ENCODE data around the gene NR0B1.

The NR0B1 gene, protein sequence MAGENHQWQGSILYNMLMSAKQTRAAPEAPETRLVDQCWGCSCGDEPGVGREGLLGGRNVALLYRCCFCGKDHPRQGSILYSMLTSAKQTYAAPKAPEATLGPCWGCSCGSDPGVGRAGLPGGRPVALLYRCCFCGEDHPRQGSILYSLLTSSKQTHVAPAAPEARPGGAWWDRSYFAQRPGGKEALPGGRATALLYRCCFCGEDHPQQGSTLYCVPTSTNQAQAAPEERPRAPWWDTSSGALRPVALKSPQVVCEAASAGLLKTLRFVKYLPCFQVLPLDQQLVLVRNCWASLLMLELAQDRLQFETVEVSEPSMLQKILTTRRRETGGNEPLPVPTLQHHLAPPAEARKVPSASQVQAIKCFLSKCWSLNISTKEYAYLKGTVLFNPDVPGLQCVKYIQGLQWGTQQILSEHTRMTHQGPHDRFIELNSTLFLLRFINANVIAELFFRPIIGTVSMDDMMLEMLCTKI

DNA sequence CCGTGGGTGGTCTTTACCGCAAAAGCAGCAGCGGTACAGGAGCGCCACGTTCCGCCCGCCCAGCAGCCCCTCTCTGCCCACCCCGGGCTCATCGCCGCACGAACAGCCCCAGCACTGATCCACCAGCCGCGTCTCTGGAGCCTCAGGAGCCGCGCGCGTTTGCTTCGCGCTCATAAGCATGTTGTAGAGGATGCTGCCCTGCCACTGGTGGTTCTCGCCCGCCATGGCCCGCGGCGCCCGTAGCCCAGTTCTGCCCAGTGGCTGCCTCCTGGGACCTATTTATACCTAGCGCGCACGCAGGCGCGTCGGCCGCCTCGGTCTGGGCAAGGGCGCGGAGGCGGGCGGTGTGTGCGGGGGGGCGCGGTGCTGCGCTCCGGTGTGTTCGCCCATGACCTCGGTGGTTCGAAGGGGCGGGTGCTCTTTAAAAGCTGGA, at the start of gene NR0B1:
Gene NR0B1 (minus strand): TSS at position 252 of the 433 bp plus-strand sequence. CDS start 27 bp downstream, at position 225.
- no peak for DNase-seq

GRCh38 chrX:30349946-30350345, 40.8 kb upstream of the NR0B1 start:
- DNase-seq, result no peak

GRCh38 chrX:30343206-30343605, 34.0 kb upstream of the NR0B1 start:
- DNase-seq, result no peak

GRCh38 chrX:30340753-30341152, 31.6 kb upstream of the NR0B1 start:
- DNase-seq, result no peak

- DNase-seq, result no peak
Measured at GRCh38 chrX:30327762-30328161, 18.6 kb upstream of the NR0B1 start.

DNA sequence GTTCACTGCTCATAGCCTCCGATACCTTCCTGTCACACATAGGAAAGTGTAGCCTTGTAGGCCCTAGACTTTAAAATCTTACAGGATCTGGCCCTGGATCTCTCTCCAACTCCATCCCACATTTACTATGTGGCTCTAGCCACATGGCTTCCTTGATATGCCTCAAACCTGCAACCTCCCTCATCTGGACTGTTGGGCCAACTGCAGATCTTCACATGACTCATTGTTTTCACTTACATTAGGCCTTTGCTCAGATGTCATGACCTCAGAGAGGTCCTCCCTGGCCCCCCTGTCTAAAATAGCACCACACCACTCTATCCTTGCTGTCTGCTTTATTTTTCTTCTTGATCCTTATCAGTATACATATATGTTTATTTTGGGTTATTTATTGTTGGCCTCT, 8.1 kb upstream of the NR0B1 start:
- no peak for DNase-seq

GRCh38 chrX:30313322-30313721, 4.1 kb upstream of the NR0B1 start:
- DNase-seq, result no peak

- no peak for DNase-seq
Measured at GRCh38 chrX:30312858-30313257, 3.7 kb upstream of the NR0B1 start.

- DNase-seq, result no peak
Measured at GRCh38 chrX:30310429-30311206, 1.4 kb upstream of the NR0B1 start.

DNA sequence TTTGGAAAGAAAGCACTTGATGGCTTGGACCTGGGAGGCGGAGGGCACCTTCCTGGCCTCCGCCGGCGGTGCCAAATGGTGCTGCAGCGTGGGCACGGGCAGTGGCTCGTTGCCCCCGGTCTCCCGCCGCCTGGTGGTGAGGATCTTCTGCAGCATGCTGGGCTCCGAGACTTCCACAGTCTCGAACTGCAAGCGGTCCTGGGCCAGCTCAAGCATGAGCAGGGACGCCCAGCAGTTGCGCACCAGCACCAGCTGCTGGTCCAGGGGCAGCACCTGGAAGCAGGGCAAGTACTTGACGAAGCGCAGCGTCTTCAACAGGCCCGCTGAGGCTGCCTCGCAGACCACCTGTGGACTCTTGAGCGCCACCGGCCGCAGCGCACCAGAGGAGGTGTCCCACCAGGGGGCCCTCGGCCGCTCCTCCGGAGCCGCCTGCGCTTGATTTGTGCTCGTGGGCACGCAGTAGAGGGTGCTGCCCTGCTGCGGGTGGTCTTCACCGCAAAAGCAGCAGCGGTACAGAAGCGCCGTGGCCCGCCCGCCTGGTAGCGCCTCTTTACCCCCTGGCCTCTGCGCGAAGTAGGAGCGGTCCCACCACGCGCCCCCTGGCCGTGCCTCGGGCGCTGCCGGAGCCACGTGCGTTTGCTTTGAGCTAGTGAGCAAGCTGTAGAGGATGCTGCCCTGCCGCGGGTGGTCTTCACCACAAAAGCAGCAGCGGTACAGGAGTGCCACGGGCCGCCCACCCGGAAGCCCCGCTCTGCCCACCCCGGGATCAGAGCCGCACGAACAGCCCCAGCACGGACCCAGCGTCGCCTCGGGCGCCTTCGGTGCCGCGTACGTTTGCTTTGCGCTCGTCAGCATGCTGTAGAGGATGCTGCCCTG, 689 bp downstream of the NR0B1 start:
- DNase-seq, result peak; percentile 30

DNA sequence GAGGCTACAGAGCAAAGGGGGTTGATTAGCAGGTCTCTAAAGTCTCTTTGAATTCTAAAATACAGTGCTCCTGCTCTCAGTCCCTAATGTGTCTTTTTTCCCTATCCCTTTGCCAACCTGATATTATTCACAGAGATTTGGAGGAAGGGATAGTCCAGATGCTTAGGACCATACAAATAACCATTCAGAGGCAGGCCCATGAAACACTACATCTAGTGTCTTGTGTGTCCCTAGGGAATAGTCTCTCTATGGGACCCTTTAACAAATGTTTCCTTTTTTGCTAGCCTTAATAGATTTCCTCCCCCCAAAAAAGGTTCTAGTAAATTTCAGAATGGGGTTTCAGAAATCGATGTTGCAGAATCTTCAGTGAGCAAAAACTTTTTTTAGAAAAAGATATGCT, 1.7 kb downstream of the NR0B1 start:
- no peak for DNase-seq

- no peak for DNase-seq
Measured at GRCh38 chrX:30304866-30305265, 4.3 kb downstream of the NR0B1 start.

- DNase-seq, result no peak
Measured at GRCh38 chrX:30302956-30303355, 6.2 kb downstream of the NR0B1 start.

DNA sequence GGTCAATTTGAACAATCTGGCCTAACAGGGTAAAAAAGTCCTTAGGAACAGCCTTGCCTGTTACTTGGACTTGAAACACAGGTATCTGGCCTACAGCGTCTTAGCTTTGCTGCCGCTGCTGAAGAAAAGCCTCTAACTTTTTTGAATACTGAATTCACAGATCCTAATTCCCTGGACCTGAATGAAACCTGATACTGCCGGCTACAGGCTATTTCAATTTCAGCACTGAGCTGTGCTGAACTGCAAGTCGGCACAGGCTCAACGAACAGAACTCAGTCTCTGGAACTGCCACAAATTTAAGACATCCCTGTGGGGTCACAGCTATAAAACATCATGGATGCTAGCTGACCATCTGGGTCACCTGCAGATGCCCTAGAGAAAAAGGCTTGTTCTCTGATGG, 7.2 kb downstream of the NR0B1 start:
- no peak for DNase-seq

- no peak for DNase-seq
Measured at GRCh38 chrX:30301208-30301607, 8.0 kb downstream of the NR0B1 start.

DNA sequence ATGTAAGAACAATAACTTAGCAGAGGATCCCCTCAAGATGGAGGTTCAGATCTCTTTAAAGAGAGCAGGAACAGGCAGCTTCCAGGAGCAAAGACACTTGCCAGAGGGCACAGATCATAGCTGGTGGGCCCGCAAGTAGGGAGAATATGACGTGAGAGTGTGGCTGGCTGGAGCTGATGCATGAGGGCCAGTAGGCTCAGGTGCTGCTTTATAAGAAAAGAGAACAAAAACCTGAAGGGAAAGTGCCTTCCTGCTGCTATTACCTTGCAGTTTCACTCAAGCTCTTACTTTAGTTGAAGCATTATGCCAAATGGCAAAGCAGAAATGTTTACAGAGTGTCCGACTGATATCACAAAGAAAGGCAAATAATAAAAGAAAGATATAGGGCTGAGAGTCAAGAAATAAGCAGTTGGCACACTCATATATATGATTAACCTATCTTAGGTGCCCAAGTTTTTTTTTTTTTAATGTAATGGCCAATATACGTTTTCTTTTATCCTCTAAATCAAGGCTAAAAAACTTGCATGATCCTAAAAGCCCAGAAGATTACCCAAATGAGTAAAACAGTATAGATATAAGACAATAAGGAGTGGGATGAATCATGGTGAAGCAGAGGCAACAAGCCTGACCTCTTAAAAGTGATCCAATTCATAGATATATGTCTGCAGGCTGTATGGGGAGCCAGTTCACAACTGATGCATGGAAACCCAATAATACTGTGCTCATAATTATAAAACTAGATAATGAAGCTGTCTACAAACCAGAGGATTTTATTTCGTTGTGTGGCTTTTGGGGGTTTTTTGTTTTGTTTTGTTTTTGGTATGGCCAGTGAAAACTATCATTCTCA, 12.6 kb downstream of the NR0B1 start:
- no peak for DNase-seq

- no peak for DNase-seq
Measured at GRCh38 chrX:30283456-30284200, 25.6 kb downstream of the NR0B1 start.

GRCh38 chrX:30282527-30282926, 26.7 kb downstream of the NR0B1 start:
- DNase-seq, result no peak

DNA sequence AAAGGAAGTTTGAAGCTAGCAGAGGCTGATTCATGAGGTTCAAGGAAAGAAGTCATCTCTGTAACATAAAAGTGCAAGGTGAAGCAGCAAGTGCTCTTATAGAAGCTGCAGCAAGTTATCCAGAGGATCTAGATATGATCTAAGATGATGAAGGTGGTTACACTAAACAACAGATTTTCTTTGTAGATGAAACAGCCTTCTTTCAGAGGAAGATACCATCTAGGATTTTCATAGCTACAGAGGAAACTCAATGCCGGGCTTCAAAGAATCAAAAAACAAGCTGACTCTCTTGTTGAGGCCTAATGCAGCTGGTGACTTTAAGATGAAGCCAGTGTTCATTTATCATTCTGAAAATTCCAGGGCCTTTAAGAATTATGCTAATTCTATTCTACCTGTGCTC, 28.8 kb downstream of the NR0B1 start:
- no peak for DNase-seq

GRCh38 chrX:30278365-30278764, 30.8 kb downstream of the NR0B1 start:
- DNase-seq, result no peak

DNA sequence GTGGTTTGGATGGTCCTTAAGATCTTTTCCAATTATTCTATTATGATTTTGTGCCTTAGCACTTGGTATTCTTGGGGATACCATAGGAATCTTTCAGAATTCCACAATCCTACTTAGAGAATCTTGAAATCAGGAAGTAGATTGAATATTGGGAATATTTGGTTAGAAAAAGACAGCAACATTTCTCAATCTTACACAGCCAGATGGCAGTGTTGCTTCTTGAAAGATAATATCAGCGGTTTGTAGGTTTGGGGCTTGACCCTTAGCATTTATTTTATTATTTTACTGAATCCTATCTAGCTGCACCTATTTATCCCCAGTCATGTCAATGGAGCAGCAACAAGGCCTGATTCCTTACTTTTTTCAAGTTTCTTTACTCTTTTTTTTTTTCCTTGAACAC, 33.7 kb downstream of the NR0B1 start:
- no peak for DNase-seq

All from activated CD4-positive, alpha-beta T cell treated with anti-CD3 and anti-CD28 coated beads for 48 hours (primary cell).